HEK293 (cell line): ENCODE measurements around the gene RBFOX2.

Source experiments
- PRDM10 ChIP-seq: fragments of 450-650 bp; formaldehyde crosslinking; IDR thresholded peaks from 2 replicates; pipeline ENCODE4 v1.5.1; 2016; ENCODE audit warnings: missing biosample characterization, missing genetic modification characterization
- TCF7L2 ChIP-seq: IDR thresholded peaks from 2 replicates; pipeline ENCODE4 v1.6.1; 2011; ENCODE audit warnings: low read depth, mild to moderate bottlenecking, inconsistent platforms, low read length, moderate library complexity, borderline replicate concordance
- ZBTB7A ChIP-seq: fragments of 450-650 bp; formaldehyde crosslinking; IDR thresholded peaks from 2 replicates; pipeline ENCODE4 v1.5.1; 2016; ENCODE audit warnings: low read depth, missing biosample characterization, missing genetic modification characterization
- ZNF140 ChIP-seq: fragments of 450-650 bp; formaldehyde crosslinking; IDR thresholded peaks from 2 replicates; pipeline ENCODE4 v1.5.1; 2016; ENCODE audit warnings: missing biosample characterization, missing genetic modification characterization
- ZNF248 ChIP-seq: fragments of 450-650 bp; formaldehyde crosslinking; IDR thresholded peaks from 2 replicates; pipeline ENCODE4 v1.5.1; 2017; ENCODE audit warnings: missing biosample characterization, missing genetic modification characterization
- ZNF274 ChIP-seq, 2 experiments: fragments of 200-500 bp in 1 of 2; fragments of 450-650 bp in 1 of 2; sonication (Bioruptor generic) in 1 of 2; formaldehyde crosslinking in 1 of 2; IDR thresholded peaks; 2 replicates each; pipeline versions ENCODE4 v1.5.1 to v1.6.1; 2014 to 2016; ENCODE audit warnings: borderline replicate concordance in 1 of 2, inconsistent platforms in 1 of 2, low read length in 1 of 2, missing biosample characterization in 1 of 2, missing genetic modification characterization in 1 of 2
- ZNF292 ChIP-seq: fragments of 450-650 bp; formaldehyde crosslinking; IDR thresholded peaks from 2 replicates; pipeline ENCODE4 v1.5.1; 2016; ENCODE audit warnings: low read depth, missing biosample characterization, missing genetic modification characterization, borderline replicate concordance
- ZNF529 ChIP-seq: fragments of 450-650 bp; formaldehyde crosslinking; IDR thresholded peaks from 2 replicates; pipeline ENCODE4 v1.5.1; 2017; ENCODE audit warnings: missing genetic modification characterization, missing biosample characterization; ENCODE audit not compliant: insufficient replicate concordance
- ZNF530 ChIP-seq: fragments of 450-650 bp; formaldehyde crosslinking; IDR thresholded peaks from 2 replicates; pipeline ENCODE4 v1.5.1; 2016; ENCODE audit warnings: low read depth, missing biosample characterization, missing genetic modification characterization
- ZNF580 ChIP-seq: fragments of 450-650 bp; formaldehyde crosslinking; IDR thresholded peaks from 2 replicates; pipeline ENCODE4 v1.5.1; 2016; ENCODE audit warnings: missing biosample characterization, missing genetic modification characterization
- TF ChIP-seq, protein P1 (sequence below): fragments of 450-650 bp; formaldehyde crosslinking; IDR thresholded peaks from 2 replicates; pipeline ENCODE4 v1.5.1; 2016; ENCODE audit warnings: missing biosample characterization, missing genetic modification characterization
- TF ChIP-seq, protein P2 (sequence below): fragments of 450-650 bp; formaldehyde crosslinking; IDR thresholded peaks from 2 replicates; pipeline ENCODE4 v1.5.1; 2016; ENCODE audit warnings: missing biosample characterization, missing genetic modification characterization
- TF ChIP-seq, protein P3 (sequence below): fragments of 450-650 bp; formaldehyde crosslinking; IDR thresholded peaks from 2 replicates; pipeline ENCODE4 v1.5.1; 2017; ENCODE audit warnings: missing biosample characterization, missing genetic modification characterization

GRCh38 chr22:36065462-36065774 lies 36.8 kb upstream of the RBFOX2 start:
- TF ChIP-seq, protein P1, sequence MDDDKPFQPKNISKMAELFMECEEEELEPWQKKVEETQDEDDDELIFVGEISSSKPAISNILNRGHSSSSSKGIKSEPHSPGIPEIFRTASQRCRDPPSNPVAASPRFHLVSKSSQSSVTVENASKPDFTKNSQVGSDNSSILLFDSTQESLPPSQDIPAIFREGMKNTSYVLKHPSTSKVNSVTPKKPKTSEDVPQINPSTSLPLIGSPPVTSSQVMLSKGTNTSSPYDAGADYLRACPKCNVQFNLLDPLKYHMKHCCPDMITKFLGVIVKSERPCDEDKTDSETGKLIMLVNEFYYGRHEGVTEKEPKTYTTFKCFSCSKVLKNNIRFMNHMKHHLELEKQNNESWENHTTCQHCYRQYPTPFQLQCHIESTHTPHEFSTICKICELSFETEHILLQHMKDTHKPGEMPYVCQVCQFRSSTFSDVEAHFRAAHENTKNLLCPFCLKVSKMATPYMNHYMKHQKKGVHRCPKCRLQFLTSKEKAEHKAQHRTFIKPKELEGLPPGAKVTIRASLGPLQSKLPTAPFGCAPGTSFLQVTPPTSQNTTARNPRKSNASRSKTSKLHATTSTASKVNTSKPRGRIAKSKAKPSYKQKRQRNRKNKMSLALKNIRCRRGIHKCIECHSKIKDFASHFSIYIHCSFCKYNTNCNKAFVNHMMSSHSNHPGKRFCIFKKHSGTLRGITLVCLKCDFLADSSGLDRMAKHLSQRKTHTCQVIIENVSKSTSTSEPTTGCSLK: no peak
- TF ChIP-seq ZNF530 (tag by site-specific recombination) (no peak), PRDM10 (no peak), ZNF529 (tag by site-specific recombination) (no peak), ZNF248 (tag by site-specific recombination) (no peak), ZBTB7A (tag by site-specific recombination) (no peak), ZNF140 (tag by site-specific recombination) (no peak), ZNF580 (no peak), ZNF274 (IDR thresholded peaks at IDR 0.05; ENCODE audit: low read length) (no peak), ZNF274 (tag by site-specific recombination; IDR thresholded peaks at IDR 0.05; ENCODE audit: borderline replicate concordance) (no peak), ZNF292 (tag by site-specific recombination) (no peak), TCF7L2 (no peak)
- TF ChIP-seq, protein P2, sequence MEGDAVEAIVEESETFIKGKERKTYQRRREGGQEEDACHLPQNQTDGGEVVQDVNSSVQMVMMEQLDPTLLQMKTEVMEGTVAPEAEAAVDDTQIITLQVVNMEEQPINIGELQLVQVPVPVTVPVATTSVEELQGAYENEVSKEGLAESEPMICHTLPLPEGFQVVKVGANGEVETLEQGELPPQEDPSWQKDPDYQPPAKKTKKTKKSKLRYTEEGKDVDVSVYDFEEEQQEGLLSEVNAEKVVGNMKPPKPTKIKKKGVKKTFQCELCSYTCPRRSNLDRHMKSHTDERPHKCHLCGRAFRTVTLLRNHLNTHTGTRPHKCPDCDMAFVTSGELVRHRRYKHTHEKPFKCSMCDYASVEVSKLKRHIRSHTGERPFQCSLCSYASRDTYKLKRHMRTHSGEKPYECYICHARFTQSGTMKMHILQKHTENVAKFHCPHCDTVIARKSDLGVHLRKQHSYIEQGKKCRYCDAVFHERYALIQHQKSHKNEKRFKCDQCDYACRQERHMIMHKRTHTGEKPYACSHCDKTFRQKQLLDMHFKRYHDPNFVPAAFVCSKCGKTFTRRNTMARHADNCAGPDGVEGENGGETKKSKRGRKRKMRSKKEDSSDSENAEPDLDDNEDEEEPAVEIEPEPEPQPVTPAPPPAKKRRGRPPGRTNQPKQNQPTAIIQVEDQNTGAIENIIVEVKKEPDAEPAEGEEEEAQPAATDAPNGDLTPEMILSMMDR: no peak
- TF ChIP-seq, protein P3, sequence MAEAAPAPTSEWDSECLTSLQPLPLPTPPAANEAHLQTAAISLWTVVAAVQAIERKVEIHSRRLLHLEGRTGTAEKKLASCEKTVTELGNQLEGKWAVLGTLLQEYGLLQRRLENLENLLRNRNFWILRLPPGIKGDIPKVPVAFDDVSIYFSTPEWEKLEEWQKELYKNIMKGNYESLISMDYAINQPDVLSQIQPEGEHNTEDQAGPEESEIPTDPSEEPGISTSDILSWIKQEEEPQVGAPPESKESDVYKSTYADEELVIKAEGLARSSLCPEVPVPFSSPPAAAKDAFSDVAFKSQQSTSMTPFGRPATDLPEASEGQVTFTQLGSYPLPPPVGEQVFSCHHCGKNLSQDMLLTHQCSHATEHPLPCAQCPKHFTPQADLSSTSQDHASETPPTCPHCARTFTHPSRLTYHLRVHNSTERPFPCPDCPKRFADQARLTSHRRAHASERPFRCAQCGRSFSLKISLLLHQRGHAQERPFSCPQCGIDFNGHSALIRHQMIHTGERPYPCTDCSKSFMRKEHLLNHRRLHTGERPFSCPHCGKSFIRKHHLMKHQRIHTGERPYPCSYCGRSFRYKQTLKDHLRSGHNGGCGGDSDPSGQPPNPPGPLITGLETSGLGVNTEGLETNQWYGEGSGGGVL (tag by site-specific recombination): no peak
